ENCODE results near the gene PCDHB16. TPM values are rescaled to one million over a fixed set of nuclear protein-coding genes. Genes with fewer than 3 reads are reported as not detected.
"Not testable (repeated sequence)": the region's sequence is repeated elsewhere in the genome, so short reads cannot be mapped to it uniquely, and the experiment has no call there.

The PCDHB16 gene
- total RNA-seq, result 0.17 and 0.23 TPM in 2 replicates

DNA sequence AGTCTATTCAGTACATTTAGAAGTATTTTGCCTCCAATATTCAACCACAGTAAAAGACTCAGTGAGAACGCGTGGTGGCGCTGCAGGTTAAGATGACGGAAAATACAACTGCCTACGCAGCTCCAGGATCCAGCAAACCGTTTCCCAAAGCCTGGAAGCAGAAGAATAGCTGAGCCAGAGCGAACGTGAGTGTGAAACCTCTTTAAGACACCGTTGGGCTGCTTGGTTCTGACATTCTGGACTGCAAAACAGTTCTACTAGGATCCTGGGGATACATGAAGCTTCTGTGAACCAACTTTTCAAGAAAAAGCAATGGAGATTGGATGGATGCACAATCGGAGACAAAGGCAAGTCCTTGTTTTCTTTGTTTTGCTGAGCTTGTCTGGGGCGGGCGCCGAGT lies at the start of gene PCDHB16:
TSS of gene PCDHB16 (plus strand) at position 140 of the 400 bp plus-strand sequence. CDS start at position 313, 173 bp downstream.
- peak; percentile 54 for DNase-seq

DNA sequence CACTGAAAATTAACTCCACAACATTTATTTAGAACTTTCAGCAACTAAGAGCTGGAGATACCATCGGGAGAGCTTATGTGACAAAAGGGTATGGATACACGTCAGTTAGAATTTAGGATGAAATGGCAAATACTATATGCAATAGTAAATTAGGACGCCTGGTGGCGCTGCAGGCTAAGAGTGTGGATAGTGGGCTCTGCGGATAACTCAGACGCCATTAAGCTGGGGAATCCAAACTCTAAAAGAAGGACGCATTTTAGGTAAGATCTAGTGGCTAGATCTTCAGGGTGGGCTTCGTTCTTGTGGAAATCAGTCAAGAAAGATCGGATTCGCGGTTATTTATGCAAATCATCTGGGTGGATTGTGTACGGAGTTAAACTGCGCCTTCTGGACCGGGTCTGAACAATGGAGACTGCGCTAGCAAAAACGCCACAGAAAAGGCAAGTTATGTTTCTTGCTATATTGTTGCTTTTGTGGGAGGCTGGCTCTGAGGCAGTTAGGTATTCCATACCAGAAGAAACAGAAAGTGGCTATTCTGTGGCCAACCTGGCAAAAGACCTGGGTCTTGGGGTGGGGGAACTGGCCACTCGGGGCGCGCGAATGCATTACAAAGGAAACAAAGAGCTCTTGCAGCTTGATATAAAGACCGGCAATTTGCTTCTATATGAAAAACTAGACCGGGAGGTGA lies 47.0 kb upstream of the PCDHB16 start, which contains the start of gene PCDHB5:
TSS of gene PCDHB5 (plus strand) at position 177 of the 688 bp plus-strand sequence. CDS start at position 406, 229 bp downstream.
- DNase-seq, result peak; percentile 48

GRCh38 chr5:141135718-141136266 lies 46.4 kb upstream of the PCDHB16 start:
- DNase-seq, result no peak

- DNase-seq, result not testable (repeated sequence)
Observed at GRCh38 chr5:141137346-141137745, 44.8 kb upstream of the PCDHB16 start.

DNA sequence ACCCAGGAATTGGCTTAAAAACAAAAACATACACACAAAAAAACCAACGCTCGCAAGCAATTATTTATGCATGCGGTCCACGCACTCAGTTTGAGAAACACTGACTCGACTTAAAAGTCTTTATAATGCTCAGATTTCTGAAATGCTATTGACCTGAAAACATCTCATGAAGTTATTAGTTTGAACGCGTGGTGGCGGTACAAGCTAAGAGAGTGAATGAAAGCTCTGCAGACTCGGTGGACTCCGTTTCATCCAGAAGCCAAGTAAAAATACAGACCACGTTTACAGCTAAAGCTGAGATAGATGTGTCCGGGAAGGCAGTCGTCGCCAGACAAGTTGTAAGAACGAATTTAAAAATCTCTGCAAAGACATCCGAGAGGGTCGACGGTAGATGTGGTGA lies 32.4 kb upstream of the PCDHB16 start, which contains the start of gene PCDHB6:
TSS of gene PCDHB6 (plus strand) at position 246 of the 400 bp plus-strand sequence. CDS start 201 bp downstream, outside the sequence.
- peak; percentile 46 for DNase-seq

- no peak for DNase-seq
Observed at GRCh38 chr5:141150224-141150992, 31.8 kb upstream of the PCDHB16 start.

DNA sequence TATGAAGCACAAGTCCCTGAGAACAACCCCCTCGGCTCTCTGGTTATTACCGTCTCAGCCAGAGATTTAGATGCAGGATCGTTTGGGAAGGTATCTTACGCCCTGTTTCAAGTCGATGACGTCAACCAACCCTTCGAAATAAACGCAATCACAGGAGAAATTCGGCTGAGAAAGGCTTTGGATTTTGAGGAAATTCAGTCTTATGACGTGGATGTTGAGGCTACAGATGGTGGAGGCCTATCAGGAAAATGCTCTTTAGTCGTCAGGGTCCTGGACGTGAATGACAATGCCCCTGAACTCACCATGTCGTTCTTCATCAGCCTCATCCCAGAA lies 31.2 kb upstream of the PCDHB16 start:
- no peak for DNase-seq

DNA sequence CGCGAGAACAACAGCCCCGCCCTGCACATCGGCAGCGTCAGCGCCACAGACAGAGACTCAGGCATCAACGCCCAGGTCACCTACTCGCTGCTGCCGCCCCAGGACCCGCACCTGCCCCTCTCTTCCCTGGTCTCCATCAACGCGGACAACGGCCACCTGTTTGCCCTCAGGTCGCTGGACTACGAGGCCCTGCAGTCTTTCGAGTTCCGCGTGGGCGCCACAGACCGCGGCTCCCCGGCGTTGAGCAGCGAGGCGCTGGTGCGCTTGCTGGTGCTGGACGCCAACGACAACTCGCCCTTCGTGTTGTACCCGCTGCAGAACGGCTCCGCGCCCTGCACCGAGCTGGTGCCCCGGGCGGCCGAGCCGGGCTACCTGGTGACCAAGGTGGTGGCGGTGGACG lies 30.6 kb upstream of the PCDHB16 start:
- DNase-seq, result not testable (repeated sequence)

DNA sequence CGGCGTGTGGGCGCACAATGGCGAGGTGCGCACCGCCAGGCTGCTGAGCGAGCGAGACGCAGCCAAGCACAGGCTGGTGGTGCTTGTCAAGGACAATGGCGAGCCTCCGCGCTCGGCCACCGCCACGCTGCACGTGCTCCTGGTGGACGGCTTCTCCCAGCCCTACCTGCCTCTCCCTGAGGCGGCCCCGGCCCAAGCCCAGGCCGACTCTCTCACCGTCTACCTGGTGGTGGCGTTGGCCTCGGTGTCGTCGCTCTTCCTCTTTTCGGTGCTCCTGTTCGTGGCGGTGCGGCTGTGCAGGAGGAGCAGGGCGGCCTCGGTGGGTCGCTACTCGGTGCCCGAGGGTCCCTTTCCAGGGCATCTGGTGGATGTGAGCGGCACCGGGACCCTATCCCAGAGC lies 30.1 kb upstream of the PCDHB16 start:
- DNase-seq, result not testable (repeated sequence)

- DNase-seq, result no peak
Observed at GRCh38 chr5:141155540-141156374, 26.4 kb upstream of the PCDHB16 start.

- DNase-seq, result not testable (repeated sequence)
Observed at GRCh38 chr5:141157356-141157755, 24.8 kb upstream of the PCDHB16 start.

GRCh38 chr5:141157901-141158300 lies 24.3 kb upstream of the PCDHB16 start:
- DNase-seq, result not testable (repeated sequence)

DNA sequence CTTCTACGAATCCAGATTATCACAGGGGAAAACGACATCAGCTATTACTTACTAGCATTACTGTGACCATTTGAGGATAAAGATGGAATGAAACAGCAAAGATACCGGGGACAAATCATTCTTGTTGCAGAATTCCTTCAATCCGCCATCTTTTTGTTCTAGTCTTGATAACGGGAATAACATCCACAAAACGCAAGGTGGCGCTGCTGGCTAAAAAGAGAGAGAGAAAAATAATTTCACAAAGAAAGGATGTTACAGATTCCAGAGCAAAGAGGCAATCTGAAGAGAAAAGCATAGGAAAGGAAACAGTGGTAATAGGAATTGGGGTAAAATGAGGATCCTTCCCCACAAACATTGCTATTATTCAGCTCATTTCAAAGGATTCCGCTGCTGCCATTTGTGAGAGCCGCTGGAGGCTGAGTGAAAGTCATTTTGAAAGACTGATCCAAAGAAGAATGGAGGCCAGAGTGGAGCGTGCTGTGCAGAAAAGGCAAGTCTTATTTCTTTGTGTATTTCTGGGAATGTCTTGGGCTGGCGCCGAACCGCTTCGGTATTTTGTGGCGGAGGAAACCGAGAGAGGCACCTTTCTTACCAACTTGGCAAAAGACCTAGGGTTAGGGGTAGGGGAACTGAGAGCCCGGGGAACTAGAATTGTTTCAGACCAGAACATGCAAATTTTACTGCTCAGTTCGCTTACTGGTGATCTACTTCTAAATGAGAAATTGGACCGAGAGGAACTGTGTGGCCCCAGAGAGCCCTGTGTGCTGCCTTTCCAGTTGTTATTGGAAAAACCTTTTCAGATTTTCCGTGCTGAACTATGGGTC lies 9.6 kb upstream of the PCDHB16 start, which contains the start of gene PCDHB7:
TSS of gene PCDHB7 (plus strand) at position 264 of the 824 bp plus-strand sequence. CDS start at position 456, 192 bp downstream.
- DNase-seq, result peak; percentile 43

DNA sequence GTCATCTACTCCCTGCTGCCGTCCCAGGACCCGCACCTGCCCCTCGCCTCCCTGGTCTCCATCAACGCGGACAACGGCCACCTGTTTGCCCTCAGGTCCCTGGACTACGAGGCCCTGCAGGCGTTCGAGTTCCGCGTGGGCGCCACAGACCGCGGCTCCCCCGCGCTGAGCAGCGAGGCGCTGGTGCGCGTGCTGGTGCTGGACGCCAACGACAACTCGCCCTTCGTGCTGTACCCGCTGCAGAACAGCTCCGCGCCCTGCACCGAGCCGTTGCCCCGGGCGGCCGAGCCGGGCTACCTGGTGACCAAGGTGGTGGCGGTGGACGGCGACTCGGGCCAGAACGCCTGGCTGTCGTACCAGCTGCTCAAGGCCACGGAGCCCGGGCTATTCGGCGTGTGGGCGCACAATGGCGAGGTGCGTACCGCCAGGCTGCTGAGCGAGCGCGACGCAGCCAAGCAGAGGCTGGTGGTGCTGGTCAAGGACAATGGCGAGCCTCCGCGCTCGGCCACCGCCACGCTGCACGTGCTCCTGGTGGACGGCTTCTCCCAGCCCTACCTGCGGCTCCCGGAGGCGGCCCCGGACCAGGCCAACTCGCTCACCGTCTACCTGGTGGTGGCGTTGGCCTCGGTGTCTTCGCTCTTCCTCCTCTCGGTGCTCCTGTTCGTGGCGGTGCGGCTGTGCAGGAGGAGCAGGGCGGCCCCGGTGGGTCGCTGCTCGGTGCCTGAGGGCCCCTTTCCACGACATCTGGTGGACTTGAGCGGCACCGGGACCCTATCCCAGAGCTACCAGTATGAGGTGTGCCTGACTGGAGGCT lies 7.7 kb upstream of the PCDHB16 start:
- DNase-seq, result not testable (repeated sequence)

GRCh38 chr5:141175933-141176332 lies 6.3 kb upstream of the PCDHB16 start:
- no peak for DNase-seq

- DNase-seq, result peak; percentile 3
Observed at GRCh38 chr5:141177577-141178191, 4.5 kb upstream of the PCDHB16 start, which contains the start of gene PCDHB8. Gene PCDHB8, plus strand, starts transcription at chr5:141177790. Its CDS starts 245 bp downstream, at chr5:141178035.

DNA sequence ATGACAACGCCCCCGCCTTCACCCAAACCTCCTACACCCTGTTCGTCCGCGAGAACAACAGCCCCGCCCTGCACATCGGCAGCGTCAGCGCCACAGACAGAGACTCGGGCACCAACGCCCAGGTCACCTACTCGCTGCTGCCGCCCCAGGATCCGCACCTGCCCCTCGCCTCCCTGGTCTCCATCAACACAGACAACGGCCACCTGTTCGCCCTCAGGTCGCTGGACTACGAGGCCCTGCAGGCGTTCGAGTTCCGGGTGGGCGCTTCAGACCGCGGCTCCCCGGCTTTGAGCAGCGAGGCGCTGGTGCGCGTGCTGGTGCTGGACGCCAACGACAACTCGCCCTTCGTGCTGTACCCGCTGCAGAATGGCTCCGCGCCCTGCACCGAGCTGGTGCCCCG lies 2.8 kb upstream of the PCDHB16 start:
- not testable (repeated sequence) for DNase-seq

DNA sequence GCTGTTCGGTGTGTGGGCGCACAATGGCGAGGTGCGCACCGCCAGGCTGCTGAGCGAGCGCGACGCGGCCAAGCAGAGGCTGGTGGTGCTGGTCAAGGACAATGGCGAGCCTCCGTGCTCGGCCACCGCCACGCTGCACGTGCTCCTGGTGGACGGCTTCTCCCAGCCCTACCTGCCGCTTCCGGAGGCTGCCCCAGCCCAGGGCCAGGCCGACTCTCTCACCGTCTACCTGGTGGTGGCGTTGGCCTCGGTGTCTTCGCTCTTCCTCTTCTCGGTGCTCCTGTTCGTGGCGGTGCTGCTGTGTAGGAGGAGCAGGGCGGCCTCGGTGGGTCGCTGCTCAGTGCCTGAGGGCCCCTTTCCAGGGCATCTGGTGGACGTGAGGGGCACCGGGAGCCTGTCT lies 2.3 kb upstream of the PCDHB16 start:
- DNase-seq, result not testable (repeated sequence)

DNA sequence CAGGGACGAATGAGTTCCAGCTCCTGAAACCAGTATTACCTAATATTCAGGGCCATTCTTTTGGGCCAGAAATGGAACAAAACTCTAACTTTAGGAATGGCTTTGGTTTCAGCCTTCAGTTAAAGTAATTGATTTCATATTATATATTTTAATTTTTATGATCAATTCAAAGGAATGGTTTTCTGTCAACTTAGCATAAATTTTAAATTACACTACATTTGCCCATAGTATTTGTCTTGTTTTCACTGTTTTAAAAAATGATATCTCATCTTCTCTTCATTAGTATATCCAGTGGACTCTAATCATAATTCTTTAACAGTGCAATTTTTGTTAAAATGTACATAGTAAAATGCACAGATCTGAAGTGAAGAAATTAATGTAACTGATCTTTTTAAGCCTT lies 1.9 kb upstream of the PCDHB16 start:
- no peak for DNase-seq

All from dermis blood vessel endothelial cell (primary cell).